HG03196 (cell line): ENCODE measurements around the gene CTPS1.

ENCODE experiments used
- ATAC-seq: cut with Tn5 transposase; IDR thresholded peaks from one replicate; pipeline ENCODE4 v1.9.1; 2021; ENCODE audit not compliant: unreplicated experiment

Gene CTPS1, protein sequence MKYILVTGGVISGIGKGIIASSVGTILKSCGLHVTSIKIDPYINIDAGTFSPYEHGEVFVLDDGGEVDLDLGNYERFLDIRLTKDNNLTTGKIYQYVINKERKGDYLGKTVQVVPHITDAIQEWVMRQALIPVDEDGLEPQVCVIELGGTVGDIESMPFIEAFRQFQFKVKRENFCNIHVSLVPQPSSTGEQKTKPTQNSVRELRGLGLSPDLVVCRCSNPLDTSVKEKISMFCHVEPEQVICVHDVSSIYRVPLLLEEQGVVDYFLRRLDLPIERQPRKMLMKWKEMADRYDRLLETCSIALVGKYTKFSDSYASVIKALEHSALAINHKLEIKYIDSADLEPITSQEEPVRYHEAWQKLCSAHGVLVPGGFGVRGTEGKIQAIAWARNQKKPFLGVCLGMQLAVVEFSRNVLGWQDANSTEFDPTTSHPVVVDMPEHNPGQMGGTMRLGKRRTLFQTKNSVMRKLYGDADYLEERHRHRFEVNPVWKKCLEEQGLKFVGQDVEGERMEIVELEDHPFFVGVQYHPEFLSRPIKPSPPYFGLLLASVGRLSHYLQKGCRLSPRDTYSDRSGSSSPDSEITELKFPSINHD

DNA sequence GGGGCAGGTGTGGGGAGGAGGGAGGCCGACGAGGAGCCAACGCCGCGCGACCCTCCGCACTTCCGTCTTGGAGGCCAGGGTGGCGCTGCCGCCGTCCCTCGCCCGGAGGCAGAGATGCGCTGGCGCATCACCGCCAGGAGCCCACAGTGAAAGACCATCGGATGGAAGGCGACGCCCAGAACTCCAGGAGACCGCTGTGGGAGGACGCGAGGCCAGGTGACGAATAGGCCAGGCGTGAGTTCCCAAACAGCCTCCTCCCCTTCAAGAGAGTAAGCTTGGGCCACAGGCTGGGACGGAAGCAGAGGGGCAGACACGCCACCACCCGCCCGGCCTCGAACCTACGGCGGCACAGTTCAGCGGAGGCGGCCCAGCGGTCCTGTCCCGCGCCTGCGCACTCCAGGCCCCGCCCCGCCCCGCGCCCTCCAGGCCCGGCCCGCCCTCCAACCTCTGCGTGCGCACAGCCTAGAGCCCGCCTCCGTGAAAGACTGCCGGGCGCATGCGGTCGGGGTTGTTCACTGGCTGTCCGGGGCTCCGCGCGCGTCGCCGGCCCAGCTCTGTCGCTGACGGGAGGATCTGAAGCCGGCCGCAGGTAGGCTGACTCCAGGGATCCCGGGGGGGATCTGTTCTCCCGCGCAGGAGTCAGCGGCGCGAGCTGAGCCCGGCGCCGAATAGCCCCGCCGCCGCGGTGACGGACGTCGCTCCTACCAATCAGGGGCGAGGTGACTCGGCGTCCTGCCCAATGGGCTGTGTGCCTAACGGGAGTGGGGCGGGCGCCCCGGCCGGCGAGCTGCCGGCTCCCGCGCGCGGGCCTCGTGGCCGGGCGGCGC is at the start of gene CTPS1:
TSS of gene CTPS1 (plus strand) at position 456 of the 827 bp plus-strand sequence. CDS start 3,595 bp downstream, outside the sequence.
- ATAC-seq: peak; percentile 90

- ATAC-seq: no peak
Observed at GRCh38 chr1:40930174-40930964, 49.1 kb upstream of the CTPS1 start.

- no peak for ATAC-seq
Observed at GRCh38 chr1:40931601-40932000, 47.9 kb upstream of the CTPS1 start.

DNA sequence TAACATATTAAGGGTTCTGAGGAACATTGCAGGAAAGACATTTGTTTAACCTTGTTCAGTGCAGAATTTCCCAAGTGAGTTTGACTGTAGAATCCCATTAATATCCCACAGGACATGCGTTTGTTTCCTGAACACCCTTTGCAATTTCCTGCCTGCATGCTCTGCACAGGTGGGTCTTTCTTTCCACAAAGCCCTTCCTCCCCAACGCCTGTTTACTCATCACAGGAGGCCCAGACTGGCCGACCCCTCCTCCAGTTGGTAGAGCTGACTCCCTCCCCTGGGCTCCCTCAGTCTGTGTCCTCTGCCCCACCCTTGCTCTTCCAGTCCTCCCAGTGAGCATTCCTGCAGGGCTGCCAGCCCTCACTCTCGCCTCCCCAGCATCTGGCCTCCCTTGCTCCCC is 47.5 kb upstream of the CTPS1 start:
- ATAC-seq: no peak

- no peak for ATAC-seq
Observed at GRCh38 chr1:40936931-40937339, 42.6 kb upstream of the CTPS1 start.

DNA sequence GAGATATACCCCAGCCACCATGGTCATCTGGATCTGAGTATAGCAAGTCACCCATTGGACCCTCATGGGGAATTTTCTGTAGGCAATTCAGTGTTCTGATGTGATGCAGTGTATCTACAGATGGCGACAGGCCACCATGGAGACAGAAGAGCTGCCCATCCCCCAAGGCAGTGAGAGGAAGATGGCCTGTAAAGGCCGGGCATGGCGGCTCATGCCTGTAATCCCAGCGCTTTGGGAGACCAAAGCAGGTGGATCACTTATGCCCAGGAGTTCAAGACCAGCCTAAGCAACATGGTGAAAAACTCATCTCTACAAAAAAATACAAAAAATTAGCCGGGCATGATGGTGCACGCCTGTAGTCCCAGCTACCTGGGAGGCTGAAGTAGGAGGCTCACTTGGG is 41.1 kb upstream of the CTPS1 start:
- ATAC-seq: no peak

- ATAC-seq: no peak
Observed at GRCh38 chr1:40939320-40940059, 40.0 kb upstream of the CTPS1 start.

DNA sequence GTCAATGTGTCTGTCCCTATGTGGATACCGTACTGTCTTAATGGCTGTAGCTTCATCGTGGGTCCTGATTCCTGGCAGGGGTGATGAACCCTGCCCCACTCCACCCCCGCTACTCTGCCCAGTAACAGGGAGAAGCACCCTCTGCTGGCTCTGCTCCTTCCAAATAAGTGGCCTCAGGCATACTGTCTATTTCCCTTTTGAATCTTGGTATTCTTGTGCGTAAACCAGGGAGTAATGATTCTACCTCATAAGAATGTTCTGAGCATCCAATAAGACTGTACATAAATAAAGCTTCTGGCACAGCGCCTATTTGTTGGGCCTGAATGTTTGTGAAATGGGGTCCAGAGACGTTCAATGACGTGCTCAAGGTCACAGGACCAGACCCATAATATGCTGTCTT is 35.2 kb upstream of the CTPS1 start:
- ATAC-seq: no peak

DNA sequence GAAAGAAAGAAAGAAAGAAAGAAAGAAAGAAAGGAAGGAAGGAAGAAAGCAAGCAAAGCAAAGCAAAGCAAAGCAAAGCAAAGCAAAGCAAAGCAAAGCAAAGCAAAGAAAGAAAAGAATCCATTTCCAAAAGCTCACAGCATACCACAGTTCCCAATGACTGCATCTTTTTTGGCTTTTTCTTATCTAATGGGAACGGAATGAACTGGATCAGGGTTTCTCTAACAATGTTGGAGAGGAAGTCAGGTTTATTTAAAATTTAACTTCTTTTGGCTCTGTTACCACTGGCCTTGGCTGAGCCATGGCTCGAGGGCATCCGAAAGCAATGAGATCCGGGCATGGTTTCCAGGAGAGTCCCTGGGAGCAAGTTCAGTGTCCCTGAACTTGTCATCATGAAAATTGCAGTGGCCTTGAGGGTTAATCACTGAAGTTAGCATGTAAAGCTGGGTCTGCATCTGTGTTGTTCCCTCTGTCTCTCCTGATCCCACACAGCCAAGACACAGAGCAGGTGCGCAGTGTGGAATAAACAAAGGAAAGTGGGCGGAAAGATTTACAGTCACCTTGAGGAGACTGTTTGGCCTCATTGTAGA is 34.6 kb upstream of the CTPS1 start:
- ATAC-seq: no peak

- no peak for ATAC-seq
Observed at GRCh38 chr1:40945491-40945973, 34.0 kb upstream of the CTPS1 start.

- no peak for ATAC-seq
Observed at GRCh38 chr1:40948741-40949443, 30.6 kb upstream of the CTPS1 start.

GRCh38 chr1:40949563-40949962 is 29.9 kb upstream of the CTPS1 start:
- ATAC-seq: no peak

DNA sequence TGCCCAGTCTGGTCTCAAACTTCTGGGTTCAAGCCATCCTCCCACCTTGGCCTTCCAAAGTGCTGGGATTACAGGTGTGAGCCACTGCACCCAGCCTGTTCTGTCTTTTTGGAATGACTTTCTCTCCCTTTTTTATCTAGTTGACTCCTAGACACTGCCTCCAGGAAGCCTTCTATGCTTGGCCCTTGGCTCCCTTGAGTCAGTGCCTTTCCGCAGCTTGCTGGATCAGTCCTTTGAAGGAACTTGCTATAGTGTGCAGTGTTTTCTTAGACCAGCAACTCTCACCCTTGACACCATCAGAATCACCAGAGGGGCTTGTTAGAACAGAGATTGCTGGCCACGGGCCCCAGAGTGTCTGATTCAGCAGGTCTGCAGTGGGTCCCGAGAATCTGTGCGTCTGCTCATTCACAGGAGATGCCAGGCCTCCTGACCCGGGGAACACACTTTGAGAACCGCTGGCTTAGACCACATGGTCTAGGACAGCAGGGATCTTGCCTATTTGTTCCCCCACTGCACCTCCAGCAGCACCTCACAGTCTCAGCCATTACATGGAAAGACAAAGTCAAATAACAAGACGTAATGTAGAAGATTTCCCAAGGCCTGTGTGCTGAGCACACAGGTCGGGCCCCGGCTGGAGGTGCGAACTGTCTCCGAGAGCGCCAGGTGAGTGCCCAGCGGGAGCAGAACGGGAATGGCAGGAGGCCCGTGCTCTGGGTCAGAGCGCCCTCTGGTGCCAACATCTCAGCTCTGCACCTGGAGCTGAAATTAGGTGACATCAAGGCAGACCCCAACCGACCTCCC is 27.4 kb upstream of the CTPS1 start:
- ATAC-seq: no peak

- ATAC-seq: no peak
Observed at GRCh38 chr1:40952744-40953315, 26.7 kb upstream of the CTPS1 start.

- no peak for ATAC-seq
Observed at GRCh38 chr1:40954626-40955025, 24.9 kb upstream of the CTPS1 start.

- ATAC-seq: no peak
Observed at GRCh38 chr1:40955266-40955665, 24.2 kb upstream of the CTPS1 start.

- no peak for ATAC-seq
Observed at GRCh38 chr1:40956407-40956806, 23.1 kb upstream of the CTPS1 start.

DNA sequence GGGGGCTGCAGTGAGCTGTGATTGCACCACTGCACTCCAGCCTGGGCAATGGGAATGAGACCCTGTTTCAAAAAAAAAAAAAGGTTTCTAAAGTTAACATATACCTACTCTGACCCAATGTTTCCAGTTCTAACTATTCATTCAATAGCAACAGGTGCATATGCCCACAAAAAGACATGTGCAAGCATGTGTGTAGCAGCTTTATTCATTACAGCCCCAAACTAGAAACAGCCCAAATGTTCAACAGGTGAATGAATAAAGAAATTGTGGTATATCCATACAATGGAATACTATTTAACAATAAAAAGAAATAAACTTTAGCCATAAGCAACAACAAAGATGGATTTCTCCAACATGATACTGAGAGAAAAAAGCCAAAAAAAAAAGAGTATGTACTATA is 21.3 kb upstream of the CTPS1 start:
- ATAC-seq: no peak
